Fibroblast of villous mesenchyme (primary cell): ENCODE measurements around the gene TBL1XR1. TPM values are rescaled to one million over a fixed set of nuclear protein-coding genes. Genes with fewer than 3 reads are reported as not detected.
A peak's percentile ranks its signal among the peaks of the same experiment; 100 is the strongest.

Source experiments
- DNase-seq: peaks from one replicate; pipeline ENCODE4 v3.0.0-alpha.2; 2010; ENCODE audit warnings: low read depth
- H3K4me3 ChIP-seq: 2 replicates; pipeline ENCODE4 v1.5.1; 2011; ENCODE audit warnings: low read depth, mild to moderate bottlenecking, low read length
- CTCF ChIP-seq: IDR thresholded peaks from 2 replicates; pipeline ENCODE4 v1.5.1; 2012; ENCODE audit warnings: low read depth, mild to moderate bottlenecking, low read length; ENCODE audit not compliant: insufficient read depth
- total RNA-seq: library from RNA; depleted of rRNA; stranded (reverse); fragments of >200 nt; gene quantifications from 2 replicates; pipeline ENCODE4 v1.2.3, GENCODE V29; 2012

TBL1XR1 gene
- total RNA-seq, 1 donor: 161 TPM

- no peak for DNase-seq
- TF ChIP-seq CTCF: no peak
- no peak overlapping the region for H3K4me3 ChIP-seq
These were observed 140.4 kb downstream of the TBL1XR1 start for GRCh38 chr3:177056927-177057326.

GRCh38 chr3:177055605-177056571 lies 141.4 kb downstream of the TBL1XR1 start:
- no peak for TF ChIP-seq CTCF
- H3K4me3 ChIP-seq: no peak overlapping the region
- DNase-seq: no peak

GRCh38 chr3:177053107-177053506 lies 144.2 kb downstream of the TBL1XR1 start:
- no peak for TF ChIP-seq CTCF
- DNase-seq: no peak
- H3K4me3 ChIP-seq: no peak overlapping the region

- no peak for TF ChIP-seq CTCF
- no peak overlapping the region for H3K4me3 ChIP-seq
- peak; percentile 32 for DNase-seq
These were observed 145.9 kb downstream of the TBL1XR1 start for GRCh38 chr3:177051411-177051810.

- peak; percentile 56 for TF ChIP-seq CTCF
- H3K4me3 ChIP-seq: no peak overlapping the region
- peak; percentile 88 for DNase-seq
These were observed 146.6 kb downstream of the TBL1XR1 start for GRCh38 chr3:177050501-177051237.

- no peak for DNase-seq
- TF ChIP-seq CTCF: no peak
- no peak overlapping the region for H3K4me3 ChIP-seq
These were observed 151.5 kb downstream of the TBL1XR1 start for GRCh38 chr3:177045767-177046166.
